ENCODE data around the gene OPRM1. TPM values are rescaled to one million over a fixed set of nuclear protein-coding genes. Genes with fewer than 3 reads are reported as not detected.
A peak's percentile ranks its signal among the peaks of the same experiment; 100 is the strongest.

The OPRM1 gene
- total and polyA plus RNA-seq, 8 donors: 0.45 to 1.5 TPM; not detected in 6

DNA sequence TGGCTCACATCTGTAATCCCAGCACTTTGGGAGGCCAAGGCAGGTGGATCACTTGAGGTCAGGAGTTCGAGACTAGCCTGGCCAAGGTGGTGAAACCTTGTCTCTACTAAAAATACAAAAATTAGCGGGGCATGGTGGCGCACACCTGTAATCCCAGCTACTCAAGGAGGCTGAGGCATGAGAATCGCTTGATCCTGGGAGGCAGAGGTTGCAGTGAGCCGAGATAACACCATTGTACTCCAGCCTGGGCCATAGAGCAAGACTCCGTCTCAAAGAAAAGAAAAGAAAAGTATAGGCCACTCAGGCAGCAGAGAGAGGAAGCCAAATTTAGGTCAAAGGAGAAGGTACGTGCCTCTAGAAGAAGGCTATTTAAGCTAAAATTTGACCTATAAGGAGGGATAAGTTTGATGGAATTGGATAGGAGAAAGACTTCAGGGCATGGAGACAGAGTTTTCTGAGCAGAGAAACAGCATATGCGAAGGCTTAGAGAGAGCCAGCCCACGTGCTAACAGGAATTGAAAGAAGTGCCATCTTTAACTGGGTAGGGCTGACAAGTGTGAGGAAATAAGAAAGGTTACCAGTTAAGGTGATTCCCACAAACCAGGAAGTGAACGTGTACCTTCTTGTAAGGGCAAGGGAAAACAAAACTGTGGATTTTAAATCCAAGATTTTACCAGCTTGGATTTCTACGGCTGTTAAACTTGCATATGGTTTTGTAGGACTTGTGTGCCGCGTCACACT lies 203.7 kb downstream of the OPRM1 start:
- H3K36me3 ChIP-seq: no peaks in the 10 kb centered on the region
- 85 to 92% (median 89%) methylated on average over 13 of the region's 13 CpGs for WGBS, 5 donors

DNA sequence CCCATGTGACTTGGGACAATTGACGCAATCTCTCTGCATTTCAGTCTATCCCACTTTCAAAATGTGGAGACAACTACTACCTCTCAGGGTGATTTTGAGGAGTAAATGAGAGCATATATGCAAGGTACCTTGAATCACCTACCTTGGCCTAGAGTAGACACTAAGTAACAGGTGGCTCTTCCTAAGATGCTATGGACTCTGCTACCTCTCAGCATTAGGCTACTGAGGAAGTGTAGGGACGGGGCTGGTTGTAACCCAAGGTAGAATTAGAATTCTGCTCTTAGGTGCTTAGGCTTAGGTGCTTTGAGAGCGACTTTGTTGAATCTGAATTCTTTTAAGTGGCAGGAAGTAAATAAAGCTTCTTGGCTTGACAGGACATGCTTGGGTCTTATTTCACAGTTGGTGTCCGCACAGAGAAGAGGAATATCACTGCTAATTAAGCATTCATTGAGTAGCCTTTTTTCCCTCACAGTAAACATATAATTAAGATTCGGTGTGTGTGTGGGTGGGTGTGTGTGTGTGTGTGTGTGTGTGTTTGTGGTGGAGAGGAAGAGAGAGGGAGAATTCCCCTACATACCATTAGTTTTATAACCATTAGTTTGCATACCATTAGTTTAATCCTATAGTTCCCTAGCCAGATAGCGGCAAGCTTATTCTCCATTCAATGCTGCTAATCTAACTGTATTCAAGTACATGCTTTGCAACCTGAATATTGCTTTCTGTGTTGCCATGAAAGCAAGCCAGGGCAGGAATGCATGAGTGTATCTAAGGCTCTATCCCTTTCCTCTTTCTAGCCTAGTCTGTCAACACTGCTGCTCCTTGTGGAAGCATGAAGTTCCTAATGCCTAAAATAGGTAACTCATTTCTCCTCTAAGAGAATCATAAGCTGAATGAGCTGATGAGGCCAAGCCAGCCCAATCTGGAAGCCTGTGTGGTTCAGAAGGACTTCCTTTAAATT lies 205.0 kb downstream of the OPRM1 start:
- intact Hi-C loops (cut with DNase I; ENCODE audit: low total_unique reads): no loop called here
- no peak overlapping the region for H3K27ac ChIP-seq

More for the DNA sequence above, 203.7 kb downstream of the OPRM1 start:
- intact Hi-C loops (cut with DNase I; ENCODE audit: low total_unique reads): no loop called here
- H3K27ac ChIP-seq: no peak overlapping the region
- no peaks in the 10 kb centered on the region for H3K9me3 ChIP-seq
- no peaks in the 10 kb centered on the region for H3K27me3 ChIP-seq
- no peak for DNase-seq
- no peak overlapping the region for H3K4me3 ChIP-seq
- peaks cover 0 to 10% (median 0%) of the 10 kb centered on the region in 4 donors for H3K4me1 ChIP-seq
- TF ChIP-seq POLR2A (IDR thresholded peaks at IDR 0.05) (no peak), POLR2AphosphoS5 (IDR thresholded peaks at IDR 0.05) (no peak), EP300 (IDR thresholded peaks at IDR 0.05) (no peak)
- TF ChIP-seq, protein P1, sequence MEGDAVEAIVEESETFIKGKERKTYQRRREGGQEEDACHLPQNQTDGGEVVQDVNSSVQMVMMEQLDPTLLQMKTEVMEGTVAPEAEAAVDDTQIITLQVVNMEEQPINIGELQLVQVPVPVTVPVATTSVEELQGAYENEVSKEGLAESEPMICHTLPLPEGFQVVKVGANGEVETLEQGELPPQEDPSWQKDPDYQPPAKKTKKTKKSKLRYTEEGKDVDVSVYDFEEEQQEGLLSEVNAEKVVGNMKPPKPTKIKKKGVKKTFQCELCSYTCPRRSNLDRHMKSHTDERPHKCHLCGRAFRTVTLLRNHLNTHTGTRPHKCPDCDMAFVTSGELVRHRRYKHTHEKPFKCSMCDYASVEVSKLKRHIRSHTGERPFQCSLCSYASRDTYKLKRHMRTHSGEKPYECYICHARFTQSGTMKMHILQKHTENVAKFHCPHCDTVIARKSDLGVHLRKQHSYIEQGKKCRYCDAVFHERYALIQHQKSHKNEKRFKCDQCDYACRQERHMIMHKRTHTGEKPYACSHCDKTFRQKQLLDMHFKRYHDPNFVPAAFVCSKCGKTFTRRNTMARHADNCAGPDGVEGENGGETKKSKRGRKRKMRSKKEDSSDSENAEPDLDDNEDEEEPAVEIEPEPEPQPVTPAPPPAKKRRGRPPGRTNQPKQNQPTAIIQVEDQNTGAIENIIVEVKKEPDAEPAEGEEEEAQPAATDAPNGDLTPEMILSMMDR (IDR thresholded peaks at IDR 0.05): no peak

DNA sequence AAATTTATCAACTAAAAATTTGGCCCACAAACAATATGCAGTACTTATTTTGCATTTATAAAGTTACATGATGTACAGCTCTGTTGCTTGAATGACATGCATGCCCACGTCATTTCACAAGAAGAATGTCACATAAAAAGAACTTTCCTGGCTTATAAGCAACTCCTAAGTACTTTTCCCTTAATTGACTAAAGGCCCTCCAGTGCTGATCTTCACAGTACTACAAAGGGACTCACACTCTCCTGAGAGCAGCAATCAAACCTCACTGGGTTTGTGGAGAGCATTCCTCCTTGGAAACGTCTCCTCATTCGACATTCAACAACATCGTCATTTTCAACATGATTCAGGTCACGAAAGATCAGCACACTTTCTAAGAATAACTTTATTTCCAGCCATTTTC lies 206.5 kb downstream of the OPRM1 start:
- intact Hi-C loops (cut with DNase I; ENCODE audit: low total_unique reads): no loop called here
- 63 to 85% (median 70%) methylated on average over 5 of the region's 5 CpGs for WGBS, 5 donors
- H3K27ac ChIP-seq: peak overlapping the region in 1 of 5 donors; percentile 14

More for the DNA sequence above, 205.0 kb downstream of the OPRM1 start:
- Histone ChIP-seq H3K4me3 (no peak overlapping the region), H3K27me3 (no peaks in the 10 kb centered on the region), H3K9me3 (no peaks in the 10 kb centered on the region), H3K36me3 (no peaks in the 10 kb centered on the region), H3K4me1 (peaks cover 0 to 13% (median 0%) of the 10 kb centered on the region in 4 donors)
- WGBS, 5 donors: 70 to 78% (median 73%) methylated on average over 6 of the region's 6 CpGs
- no peak for DNase-seq
- no peak for TF ChIP-seq POLR2AphosphoS5 (IDR thresholded peaks at IDR 0.05)
- TF ChIP-seq, protein P1 (IDR thresholded peaks at IDR 0.05): no peak
- no peak for TF ChIP-seq POLR2A (IDR thresholded peaks at IDR 0.05)
- no peak for TF ChIP-seq EP300 (IDR thresholded peaks at IDR 0.05)

DNA sequence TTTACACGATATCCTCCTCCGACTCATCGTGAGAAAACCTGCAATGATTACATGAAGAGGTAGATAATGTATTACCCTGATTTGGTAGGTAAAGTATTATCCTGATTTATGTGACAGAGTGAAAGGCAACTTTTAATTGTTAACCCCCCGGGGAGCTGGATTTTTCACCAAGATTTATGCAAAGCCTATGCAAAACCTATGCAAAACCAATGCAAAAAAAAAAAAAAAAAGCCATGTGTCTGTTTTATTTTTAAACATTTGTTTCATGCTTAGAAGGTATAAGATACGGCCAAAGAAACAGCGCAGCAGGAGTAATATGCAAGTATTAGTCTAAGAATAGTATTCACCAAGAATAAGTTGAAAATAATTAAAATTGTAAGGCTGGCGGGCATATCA lies 207.7 kb downstream of the OPRM1 start:
- Histone ChIP-seq H3K27ac (peak overlapping the region in 3 of 5 donors; percentile 29 to 72 (median 44)), H3K27me3 (no peaks in the 10 kb centered on the region), H3K4me3 (peak overlapping the region; percentile 9 to 33 (median 26)), H3K4me1 (peaks cover 0 to 13% (median 0%) of the 10 kb centered on the region in 4 donors), H3K9me3 (no peaks in the 10 kb centered on the region), H3K36me3 (no peaks in the 10 kb centered on the region)
- WGBS, 5 donors: 72 to 83% (median 79%) methylated on average over 7 of the region's 7 CpGs
- TF ChIP-seq POLR2AphosphoS5 (IDR thresholded peaks at IDR 0.05) (no peak), POLR2A (IDR thresholded peaks at IDR 0.05) (no peak), EP300 (IDR thresholded peaks at IDR 0.05) (no peak)
- TF ChIP-seq, protein P1 (IDR thresholded peaks at IDR 0.05): no peak
- intact Hi-C loops (cut with DNase I; ENCODE audit: low total_unique reads): no loop called here
- no peak for DNase-seq

More for the DNA sequence above, 206.5 kb downstream of the OPRM1 start:
- no peak for DNase-seq
- Histone ChIP-seq H3K27me3 (no peaks in the 10 kb centered on the region), H3K4me1 (peaks cover 0 to 13% (median 0%) of the 10 kb centered on the region in 4 donors), H3K9me3 (no peaks in the 10 kb centered on the region), H3K36me3 (no peaks in the 10 kb centered on the region), H3K4me3 (no peak overlapping the region)
- TF ChIP-seq, protein P1 (IDR thresholded peaks at IDR 0.05): no peak
